GM23248 (cell line): ENCODE measurements around the gene TBC1D2B.
"Not testable (repeated sequence)": the region's sequence is repeated elsewhere in the genome, so short reads cannot be mapped to it uniquely, and the experiment has no call there.

Experiments used
- EZH2 ChIP-seq: fragments of 200-600 bp; sonication (generic); IDR thresholded peaks from 2 replicates; pipeline ENCODE4 v1.6.1; 2018; ENCODE audit warnings: antibody characterized with exemption, mild to moderate bottlenecking; ENCODE audit not compliant: insufficient read depth, poor library complexity, severe bottlenecking
- EZH2phosphoT487 ChIP-seq: fragments of 200-600 bp; sonication (generic); IDR thresholded peaks from 2 replicates; pipeline ENCODE4 v1.6.1; 2018; ENCODE audit warnings: antibody characterized with exemption, moderate library complexity, mild to moderate bottlenecking, low read depth; ENCODE audit not compliant: insufficient read depth

- TF ChIP-seq EZH2, EZH2phosphoT487: not testable (repeated sequence)
Measured at GRCh38 chr15:77950470-77950869, 127.0 kb downstream of the TBC1D2B start.
